K562 (cell line): ENCODE data around the gene CPED1. TPM values are rescaled to one million over a fixed set of nuclear protein-coding genes. Genes with fewer than 3 reads are reported as not detected.

ENCODE experiments used
- CHD4 ChIP-seq: fragments of 200-600 bp; sonication (generic); IDR thresholded peaks from 3 replicates; pipeline ENCODE4 v1.6.1; 2012; ENCODE audit warnings: low read depth, mild to moderate bottlenecking, mixed read lengths, low read length, inconsistent platforms; ENCODE audit not compliant: insufficient read depth, insufficient replicate concordance, poor library complexity, severe bottlenecking
- ELF4 ChIP-seq: fragments of 450-650 bp; formaldehyde crosslinking; IDR thresholded peaks from 2 replicates; pipeline ENCODE4 v1.4.0; 2022; ENCODE audit warnings: missing genetic modification characterization
- FOSL1 ChIP-seq: fragments of 200-800 bp; sonication (Bioruptor generic); conservative IDR thresholded peaks from 2 replicates; pipeline ENCODE4 v1.6.1; 2016; ENCODE audit warnings: missing genetic modification characterization, missing compliant biosample characterization
- FOXA3 ChIP-seq, 2 experiments: fragments of 450-650 bp in 1 of 2; sonication (generic) in 1 of 2; formaldehyde crosslinking; IDR thresholded peaks in 1 of 2; conservative IDR thresholded peaks in 1 of 2; 2 replicates each; pipeline versions ENCODE4 v1.4.0 to v1.8.0; 2020 to 2022; ENCODE audit warnings: mild to moderate bottlenecking in 2 of 2, missing genetic modification reagents in 1 of 2
- HNRNPLL ChIP-seq: fragments of 200-400 bp; formaldehyde crosslinking; IDR thresholded peaks from 2 replicates; pipeline ENCODE4 v1.6.1; 2017; ENCODE audit warnings: low read length, low read depth, mild to moderate bottlenecking; ENCODE audit not compliant: poor library complexity, severe bottlenecking
- NR2F6 ChIP-seq: fragments of 450-650 bp; formaldehyde crosslinking; IDR thresholded peaks from 2 replicates; pipeline ENCODE4 v1.4.0; 2020; ENCODE audit warnings: mild to moderate bottlenecking
- PHB ChIP-seq: fragments of 250-450 bp; sonication (Bioruptor Pico); IDR thresholded peaks from 2 replicates; pipeline ENCODE4 v1.5.0; 2021
- POLR3A ChIP-seq: IDR thresholded peaks from 2 replicates; pipeline ENCODE4 v1.6.1; 2011; ENCODE audit warnings: borderline replicate concordance, mild to moderate bottlenecking, moderate library complexity; ENCODE audit not compliant: insufficient read length, insufficient read depth; ENCODE audit errors: extremely low read depth
- PTRF ChIP-seq: fragments of 450-650 bp; IDR thresholded peaks from 2 replicates; pipeline ENCODE4 v1.6.1; 2016; ENCODE audit warnings: mild to moderate bottlenecking, missing genetic modification characterization, missing compliant biosample characterization
- TAF1 ChIP-seq: IDR thresholded peaks from 2 replicates; pipeline ENCODE4 v1.6.1; 2011; ENCODE audit warnings: mild to moderate bottlenecking, low read length, moderate library complexity; ENCODE audit not compliant: insufficient read depth, control insufficient read depth, severe bottlenecking; ENCODE audit errors: extremely low read depth
- ZNF217 ChIP-seq: sonication (generic); formaldehyde crosslinking; IDR thresholded peaks from 2 replicates; pipeline ENCODE4 v1.8.0; 2022; ENCODE audit warnings: mild to moderate bottlenecking, missing genetic modification reagents
- ZNF592 ChIP-seq: fragments of 450-650 bp; IDR thresholded peaks from 2 replicates; pipeline ENCODE4 v1.6.1; 2017; ENCODE audit warnings: antibody characterized with exemption, mild to moderate bottlenecking
- polyA plus RNA-seq, 8 experiments: library from polyadenylated mRNA; depleted of rRNA in 4 of 8; stranded (reverse) in 5 of 8; unstranded in 3 of 8; fragments of >200 nt; fragmentation: Nextera tagmentation in 2 of 8; fragmentation: Illumina TruSeq in 1 of 8; extraction: Ambion mirVana in 2 of 8; extraction: Trizol in 1 of 8; gene quantifications; 2 replicates each; pipeline versions ENCODE4 v1.2.1 to v1.2.3, GENCODE V29; 2011 to 2014; ENCODE audit warnings: inconsistent platforms in 1 of 8, missing spikeins in 1 of 8
- total RNA-seq, 7 experiments: library from RNA; depleted of rRNA in 6 of 7; stranded (reverse); fragments of >200 nt in 6 of 7; fragmentation: Illumina TruSeq in 2 of 7; extraction: Trizol in 2 of 7; gene quantifications; 2 replicates each; pipeline versions ENCODE4 v1.2.1 to v1.2.3, GENCODE V29; 2011 to 2021; ENCODE audit warnings: low replicate concordance in 1 of 7
- TF ChIP-seq, protein P1 (sequence below): fragments of 200-800 bp; sonication (Bioruptor generic); IDR thresholded peaks from 2 replicates; pipeline ENCODE4 v1.6.1; 2016; ENCODE audit warnings: missing genetic modification characterization, missing compliant biosample characterization
- TF ChIP-seq, protein P2 (sequence below): sonication (generic); formaldehyde crosslinking; IDR thresholded peaks from 2 replicates; pipeline ENCODE4 v1.4.0; 2020; ENCODE audit warnings: mild to moderate bottlenecking, missing genetic modification reagents

CPED1 gene
- total and polyA plus RNA-seq, 9 of the 15 experiments (the other 6 are each of a cell fraction or from before 2014, with no cell fraction given): 195 to 393 (median 290) TPM

DNA sequence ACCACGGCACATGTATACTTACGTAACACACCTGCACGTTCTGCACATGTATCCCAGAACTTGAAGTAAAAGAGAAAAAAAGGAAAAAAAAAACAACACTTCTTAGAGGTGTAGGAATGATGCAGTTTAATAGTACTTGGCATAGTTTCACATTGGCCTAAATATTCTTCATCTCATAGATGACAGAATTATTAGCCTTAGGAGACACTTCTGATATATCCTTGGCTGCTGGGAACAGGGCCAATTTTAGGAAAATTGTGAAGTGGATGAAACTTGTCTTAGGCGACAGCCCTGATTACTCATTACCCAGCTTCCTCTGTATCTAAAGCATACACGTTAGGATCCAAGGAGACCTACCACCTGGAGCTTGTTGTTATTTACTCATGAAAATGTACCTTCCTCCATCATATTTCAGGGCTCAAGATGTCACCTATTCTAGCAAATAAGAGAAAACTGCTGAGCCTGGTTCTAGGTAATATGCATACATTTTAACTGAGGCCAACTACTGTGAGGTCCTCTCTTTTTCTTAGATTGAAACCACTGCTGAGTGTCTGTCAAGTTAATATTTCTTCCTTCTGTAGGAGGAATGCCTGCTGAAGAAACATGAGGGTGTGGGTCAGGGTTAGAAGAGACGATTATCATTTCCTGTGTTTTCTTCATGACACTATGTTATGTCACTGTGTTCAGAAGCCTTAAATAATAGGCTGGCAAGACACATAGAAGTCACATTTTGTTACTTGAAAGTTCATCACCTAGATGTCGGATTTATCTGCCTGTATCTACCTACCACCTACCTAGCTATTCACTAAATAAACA is 44.3 kb downstream of the CPED1 start (continued):
- TF ChIP-seq, protein P1, sequence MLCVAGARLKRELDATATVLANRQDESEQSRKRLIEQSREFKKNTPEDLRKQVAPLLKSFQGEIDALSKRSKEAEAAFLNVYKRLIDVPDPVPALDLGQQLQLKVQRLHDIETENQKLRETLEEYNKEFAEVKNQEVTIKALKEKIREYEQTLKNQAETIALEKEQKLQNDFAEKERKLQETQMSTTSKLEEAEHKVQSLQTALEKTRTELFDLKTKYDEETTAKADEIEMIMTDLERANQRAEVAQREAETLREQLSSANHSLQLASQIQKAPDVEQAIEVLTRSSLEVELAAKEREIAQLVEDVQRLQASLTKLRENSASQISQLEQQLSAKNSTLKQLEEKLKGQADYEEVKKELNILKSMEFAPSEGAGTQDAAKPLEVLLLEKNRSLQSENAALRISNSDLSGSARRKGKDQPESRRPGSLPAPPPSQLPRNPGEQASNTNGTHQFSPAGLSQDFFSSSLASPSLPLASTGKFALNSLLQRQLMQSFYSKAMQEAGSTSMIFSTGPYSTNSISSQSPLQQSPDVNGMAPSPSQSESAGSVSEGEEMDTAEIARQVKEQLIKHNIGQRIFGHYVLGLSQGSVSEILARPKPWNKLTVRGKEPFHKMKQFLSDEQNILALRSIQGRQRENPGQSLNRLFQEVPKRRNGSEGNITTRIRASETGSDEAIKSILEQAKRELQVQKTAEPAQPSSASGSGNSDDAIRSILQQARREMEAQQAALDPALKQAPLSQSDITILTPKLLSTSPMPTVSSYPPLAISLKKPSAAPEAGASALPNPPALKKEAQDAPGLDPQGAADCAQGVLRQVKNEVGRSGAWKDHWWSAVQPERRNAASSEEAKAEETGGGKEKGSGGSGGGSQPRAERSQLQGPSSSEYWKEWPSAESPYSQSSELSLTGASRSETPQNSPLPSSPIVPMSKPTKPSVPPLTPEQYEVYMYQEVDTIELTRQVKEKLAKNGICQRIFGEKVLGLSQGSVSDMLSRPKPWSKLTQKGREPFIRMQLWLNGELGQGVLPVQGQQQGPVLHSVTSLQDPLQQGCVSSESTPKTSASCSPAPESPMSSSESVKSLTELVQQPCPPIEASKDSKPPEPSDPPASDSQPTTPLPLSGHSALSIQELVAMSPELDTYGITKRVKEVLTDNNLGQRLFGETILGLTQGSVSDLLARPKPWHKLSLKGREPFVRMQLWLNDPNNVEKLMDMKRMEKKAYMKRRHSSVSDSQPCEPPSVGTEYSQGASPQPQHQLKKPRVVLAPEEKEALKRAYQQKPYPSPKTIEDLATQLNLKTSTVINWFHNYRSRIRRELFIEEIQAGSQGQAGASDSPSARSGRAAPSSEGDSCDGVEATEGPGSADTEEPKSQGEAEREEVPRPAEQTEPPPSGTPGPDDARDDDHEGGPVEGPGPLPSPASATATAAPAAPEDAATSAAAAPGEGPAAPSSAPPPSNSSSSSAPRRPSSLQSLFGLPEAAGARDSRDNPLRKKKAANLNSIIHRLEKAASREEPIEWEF (CRISPR knock-in tag): no peak
- TF ChIP-seq ZNF217: no peak
- no peak for TF ChIP-seq HNRNPLL
- peak; percentile 10 for TF ChIP-seq CHD4
- TF ChIP-seq PHB: no peak
- no peak for TF ChIP-seq PTRF
- no peak for TF ChIP-seq TAF1
- peak; percentile 64; the same call in 1 of the 2 replicates for TF ChIP-seq FOSL1 (tag)
- peak; percentile 62 for TF ChIP-seq ZNF592
- TF ChIP-seq, protein P2, sequence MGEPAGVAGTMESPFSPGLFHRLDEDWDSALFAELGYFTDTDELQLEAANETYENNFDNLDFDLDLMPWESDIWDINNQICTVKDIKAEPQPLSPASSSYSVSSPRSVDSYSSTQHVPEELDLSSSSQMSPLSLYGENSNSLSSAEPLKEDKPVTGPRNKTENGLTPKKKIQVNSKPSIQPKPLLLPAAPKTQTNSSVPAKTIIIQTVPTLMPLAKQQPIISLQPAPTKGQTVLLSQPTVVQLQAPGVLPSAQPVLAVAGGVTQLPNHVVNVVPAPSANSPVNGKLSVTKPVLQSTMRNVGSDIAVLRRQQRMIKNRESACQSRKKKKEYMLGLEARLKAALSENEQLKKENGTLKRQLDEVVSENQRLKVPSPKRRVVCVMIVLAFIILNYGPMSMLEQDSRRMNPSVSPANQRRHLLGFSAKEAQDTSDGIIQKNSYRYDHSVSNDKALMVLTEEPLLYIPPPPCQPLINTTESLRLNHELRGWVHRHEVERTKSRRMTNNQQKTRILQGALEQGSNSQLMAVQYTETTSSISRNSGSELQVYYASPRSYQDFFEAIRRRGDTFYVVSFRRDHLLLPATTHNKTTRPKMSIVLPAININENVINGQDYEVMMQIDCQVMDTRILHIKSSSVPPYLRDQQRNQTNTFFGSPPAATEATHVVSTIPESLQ (CRISPR knock-in tag): no peak
- TF ChIP-seq FOXA3 (CRISPR knock-in tag; conservative IDR thresholded peaks at IDR 0.05 in 1 of 2, IDR thresholded peaks at IDR 0.05 in 1 of 2): no peak
- 0 out of 2 replicates have a peak, but pooled peaks have one; percentile 32 for TF ChIP-seq ELF4 (CRISPR knock-in tag)
- TF ChIP-seq NR2F6 (CRISPR knock-in tag): no peak
- TF ChIP-seq POLR3A: no peak
